GM12874 (cell line): ENCODE measurements around the gene TTC33.

Experiments used
- CTCF ChIP-seq: IDR thresholded peaks from 2 replicates; pipeline ENCODE4 v1.5.1; 2011; ENCODE audit warnings: low read depth, mild to moderate bottlenecking, control low read depth, low read length, moderate library complexity; ENCODE audit not compliant: insufficient read depth

TTC33 gene

GRCh38 chr5:40623480-40624420 is 132.0 kb downstream of the TTC33 start:
- no peak for TF ChIP-seq CTCF

GRCh38 chr5:40622463-40623252 is 133.1 kb downstream of the TTC33 start:
- TF ChIP-seq CTCF: no peak

- no peak for TF ChIP-seq CTCF
These were observed 136.3 kb downstream of the TTC33 start for GRCh38 chr5:40619421-40619820.

GRCh38 chr5:40618926-40619325 is 136.8 kb downstream of the TTC33 start:
- TF ChIP-seq CTCF: no peak

GRCh38 chr5:40616781-40617180 is 139.0 kb downstream of the TTC33 start:
- TF ChIP-seq CTCF: no peak

GRCh38 chr5:40615586-40616170 is 140.1 kb downstream of the TTC33 start:
- TF ChIP-seq CTCF: no peak
